Activated T-cell treated with anti-CD3 and anti-CD28 coated beads for 1 hour (primary cell): ENCODE data around the gene GNAO1.

Experiments used
- DNase-seq: peaks from one replicate; pipeline ENCODE4 v3.0.0-alpha.2; 2020; ENCODE audit warnings: low read depth

Gene GNAO1

GRCh38 chr16:56400458-56400857, 209.2 kb downstream of the GNAO1 start:
- no peak for DNase-seq

- no peak for DNase-seq
Observed at GRCh38 chr16:56401482-56401881, 210.2 kb downstream of the GNAO1 start.

- no peak for DNase-seq
Observed at GRCh38 chr16:56405977-56406672, 214.8 kb downstream of the GNAO1 start.
